AG10803 (cell line): ENCODE measurements around the gene ILKAP.

Experiments
- DNase-seq: peaks from one replicate; pipeline ENCODE4 v3.0.0; 2010; ENCODE audit warnings: low read depth
- H3K4me3 ChIP-seq: 2 replicates; pipeline ENCODE4 v1.5.1; 2011; ENCODE audit warnings: mild to moderate bottlenecking, low read length, control low read depth
- TF ChIP-seq, protein P1 (sequence below): conservative IDR thresholded peaks from 2 replicates; pipeline ENCODE4 v1.5.1; 2011; ENCODE audit warnings: mild to moderate bottlenecking, low read length, control low read depth, inconsistent platforms

Gene ILKAP

DNA sequence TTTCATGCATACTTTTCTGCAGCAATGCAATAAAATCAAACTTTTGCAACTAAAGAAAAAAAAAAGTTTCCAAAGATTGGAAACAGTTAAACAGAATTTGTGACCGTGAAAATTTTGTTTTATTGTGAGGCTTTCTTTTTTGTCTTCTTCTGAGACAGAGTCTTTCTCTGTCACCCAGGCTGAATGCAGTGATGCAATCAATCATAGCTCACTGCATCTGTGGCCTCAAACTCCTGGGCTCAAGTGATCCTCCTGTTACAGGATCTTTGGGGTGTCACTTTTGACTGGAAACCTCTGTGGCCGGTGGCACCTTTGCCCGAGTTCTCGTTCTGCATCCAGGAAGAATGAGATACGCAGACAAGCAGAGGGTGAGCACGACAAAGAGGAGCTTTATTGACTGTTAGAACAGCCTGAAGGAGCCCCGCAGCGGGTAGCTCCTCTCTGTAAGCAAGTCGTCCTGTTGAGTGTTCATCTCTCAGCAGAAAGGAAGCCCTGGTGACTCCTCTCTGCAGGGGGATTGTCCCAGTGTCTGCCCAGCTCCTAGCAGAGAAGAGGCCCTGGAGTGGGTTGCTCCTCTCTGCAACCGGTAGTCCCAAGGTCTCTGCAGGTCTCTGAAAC lies 16.9 kb upstream of the ILKAP start:
- TF ChIP-seq, protein P1, sequence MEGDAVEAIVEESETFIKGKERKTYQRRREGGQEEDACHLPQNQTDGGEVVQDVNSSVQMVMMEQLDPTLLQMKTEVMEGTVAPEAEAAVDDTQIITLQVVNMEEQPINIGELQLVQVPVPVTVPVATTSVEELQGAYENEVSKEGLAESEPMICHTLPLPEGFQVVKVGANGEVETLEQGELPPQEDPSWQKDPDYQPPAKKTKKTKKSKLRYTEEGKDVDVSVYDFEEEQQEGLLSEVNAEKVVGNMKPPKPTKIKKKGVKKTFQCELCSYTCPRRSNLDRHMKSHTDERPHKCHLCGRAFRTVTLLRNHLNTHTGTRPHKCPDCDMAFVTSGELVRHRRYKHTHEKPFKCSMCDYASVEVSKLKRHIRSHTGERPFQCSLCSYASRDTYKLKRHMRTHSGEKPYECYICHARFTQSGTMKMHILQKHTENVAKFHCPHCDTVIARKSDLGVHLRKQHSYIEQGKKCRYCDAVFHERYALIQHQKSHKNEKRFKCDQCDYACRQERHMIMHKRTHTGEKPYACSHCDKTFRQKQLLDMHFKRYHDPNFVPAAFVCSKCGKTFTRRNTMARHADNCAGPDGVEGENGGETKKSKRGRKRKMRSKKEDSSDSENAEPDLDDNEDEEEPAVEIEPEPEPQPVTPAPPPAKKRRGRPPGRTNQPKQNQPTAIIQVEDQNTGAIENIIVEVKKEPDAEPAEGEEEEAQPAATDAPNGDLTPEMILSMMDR, result no peak
- no peak for DNase-seq
- H3K4me3 ChIP-seq, result no peak overlapping the region

DNA sequence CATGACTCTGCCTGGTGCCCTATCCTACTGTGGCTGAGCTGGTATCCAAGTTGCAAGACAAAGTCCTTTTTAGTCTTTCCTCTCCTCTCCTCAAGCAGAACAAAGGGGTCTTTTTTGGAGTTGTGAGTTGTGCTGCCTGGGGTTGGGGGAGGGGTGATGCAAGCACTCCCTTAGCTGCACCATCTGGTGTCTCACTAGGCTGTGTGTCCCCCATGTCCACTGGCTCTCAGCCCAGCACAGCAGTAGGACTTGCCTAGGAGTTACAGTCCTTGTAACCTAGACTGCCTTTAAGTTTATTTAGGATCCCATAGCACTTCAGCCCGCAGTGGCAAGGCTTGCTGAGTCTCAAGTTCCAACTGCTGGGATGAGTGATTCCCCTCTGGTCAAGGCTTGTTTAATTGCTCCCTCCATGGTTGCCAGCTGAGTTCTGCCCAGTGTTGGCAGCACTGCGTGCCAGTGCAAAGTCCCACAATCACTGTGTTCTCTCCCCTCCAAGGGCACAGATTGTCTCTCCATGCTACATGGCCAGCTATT lies 13.2 kb upstream of the ILKAP start:
- H3K4me3 ChIP-seq, result no peak overlapping the region
- TF ChIP-seq, protein P1, result no peak
- DNase-seq, result no peak

DNA sequence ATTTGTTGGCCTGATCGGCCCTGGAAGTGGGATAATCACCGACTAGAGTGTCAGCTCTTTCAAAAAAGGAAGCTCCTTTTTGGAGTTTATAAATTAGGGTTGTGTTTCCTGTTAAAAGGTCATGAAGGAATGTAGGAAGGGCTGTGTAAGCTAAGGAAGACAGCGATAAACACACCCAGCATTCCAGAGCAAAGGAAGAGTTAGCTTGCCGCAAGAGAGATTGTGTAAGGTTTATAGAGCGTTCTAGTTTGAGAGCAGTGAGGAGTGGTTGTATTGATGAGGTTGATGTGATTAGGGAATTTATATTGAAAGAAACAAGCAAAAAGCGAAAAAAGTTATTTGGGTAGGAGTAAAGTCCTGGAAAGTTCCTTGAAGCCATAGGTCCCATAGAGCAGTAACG lies 3.5 kb upstream of the ILKAP start:
- no peak for DNase-seq
- H3K4me3 ChIP-seq, result no peak overlapping the region
- TF ChIP-seq, protein P1, result no peak

DNA sequence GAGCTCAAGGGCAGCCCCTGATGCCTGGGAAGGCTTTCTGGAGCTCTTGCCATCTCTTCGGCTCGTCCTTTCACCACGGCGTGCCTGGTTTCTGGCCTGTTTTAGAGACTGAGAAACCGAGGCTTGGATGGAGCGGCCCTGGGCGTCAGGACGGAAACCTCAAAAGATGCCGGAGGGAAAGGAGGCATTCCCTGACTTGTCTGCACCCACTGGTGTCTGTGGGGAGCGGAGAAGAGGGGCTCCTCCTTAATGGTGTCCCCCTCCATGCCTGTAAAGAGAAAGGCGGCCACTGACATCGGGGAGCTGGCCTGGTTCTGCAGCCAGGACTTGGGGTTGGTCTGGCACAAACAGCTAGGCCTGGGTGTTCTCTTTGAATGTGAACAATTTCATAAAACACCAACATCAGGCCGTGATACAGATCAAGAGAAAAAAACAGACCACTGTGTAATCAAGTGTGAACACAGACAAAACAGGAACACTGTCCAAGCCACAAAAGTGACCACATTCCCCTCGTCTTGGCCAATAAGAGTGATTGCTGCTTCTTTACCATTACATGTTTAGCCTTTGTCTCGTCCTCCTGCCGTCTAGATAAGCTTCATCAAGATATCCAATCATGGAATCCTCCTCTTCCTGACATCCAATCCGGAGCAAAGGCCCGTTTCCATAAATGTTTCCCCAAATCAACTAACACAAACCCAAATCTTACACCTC lies 633 bp upstream of the ILKAP start:
- TF ChIP-seq, protein P1, result no peak
- no peak for DNase-seq
- peak overlapping the region; percentile 64 for H3K4me3 ChIP-seq

DNA sequence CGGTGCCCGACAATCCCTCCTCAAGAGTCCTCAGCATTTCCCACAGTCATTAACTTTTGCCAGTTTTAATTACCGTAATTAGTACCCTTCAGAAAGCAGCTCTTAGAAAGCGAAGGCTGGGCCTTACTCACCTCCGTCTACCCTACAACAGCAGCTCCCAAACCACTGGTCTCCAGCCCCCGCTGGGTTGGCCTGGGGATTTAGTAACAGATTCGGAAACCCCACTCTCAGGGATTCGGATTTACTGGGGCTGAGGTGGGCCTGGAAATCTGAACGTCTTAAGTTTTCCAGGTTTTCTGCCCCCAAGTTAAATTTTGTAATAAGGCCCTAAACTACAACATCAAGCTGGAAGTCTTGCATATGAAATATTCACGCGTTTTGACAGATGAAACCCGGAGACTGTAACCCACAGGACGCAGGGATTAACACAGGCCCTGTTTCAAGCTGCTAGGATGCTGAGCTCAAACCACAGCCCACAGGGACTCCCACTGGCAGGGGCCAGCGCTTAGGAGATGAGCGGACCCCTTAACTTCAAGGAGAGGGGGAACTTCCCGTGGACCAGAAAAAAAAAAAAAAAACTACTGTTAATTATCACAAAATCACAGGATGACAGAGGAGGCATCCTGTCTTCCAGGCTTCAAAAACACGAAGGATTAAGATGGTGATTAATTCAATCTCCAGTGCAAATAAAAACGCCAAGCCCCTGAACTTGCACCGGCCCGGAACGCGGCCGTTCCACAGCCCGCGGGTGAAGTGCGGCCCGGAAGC lies 985 bp downstream of the ILKAP start:
- H3K4me3 ChIP-seq, result peak overlapping the region; percentile 81
- DNase-seq, result peak; percentile 26

DNA sequence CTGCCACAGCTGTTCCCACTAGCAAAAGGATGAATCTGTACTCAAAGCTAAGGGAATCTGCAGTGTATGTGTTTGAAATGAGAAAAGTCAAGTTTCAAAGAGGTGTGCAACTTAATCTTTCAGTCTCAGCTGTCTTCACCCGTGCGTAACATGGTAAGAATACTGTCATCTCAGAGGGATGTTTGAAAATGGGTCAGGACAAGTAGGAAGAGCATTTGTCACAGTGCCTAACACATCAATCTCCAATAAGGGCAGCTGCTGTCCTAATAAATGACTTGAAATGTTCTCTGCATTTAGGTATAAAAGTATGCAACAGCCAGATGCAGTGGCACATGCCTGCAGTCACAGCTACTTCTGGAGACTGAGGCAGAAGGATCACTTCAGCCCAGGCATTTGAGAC lies 13.1 kb downstream of the ILKAP start:
- H3K4me3 ChIP-seq, result no peak overlapping the region
- no peak for DNase-seq
- TF ChIP-seq, protein P1, result no peak

More for the DNA sequence above, 985 bp downstream of the ILKAP start:
- TF ChIP-seq, protein P1, result no peak
